ENCODE data around the gene SF3B5.
"Not testable (repeated sequence)": the region's sequence is repeated elsewhere in the genome, so short reads cannot be mapped to it uniquely, and the experiment has no call there.

SF3B5 gene

GRCh38 chr6:144104898-144105487 lies 9.6 kb upstream of the SF3B5 start:
- DNase-seq (ENCODE audit: low read depth) = no peak

- DNase-seq (ENCODE audit: low read depth) = no peak
These were observed 9.1 kb upstream of the SF3B5 start for GRCh38 chr6:144104488-144104887.

GRCh38 chr6:144103026-144103563 lies 7.7 kb upstream of the SF3B5 start:
- no peak for DNase-seq (ENCODE audit: low read depth)

- DNase-seq (ENCODE audit: low read depth) = no peak
These were observed 3.6 kb upstream of the SF3B5 start for GRCh38 chr6:144098993-144099392.

- DNase-seq (ENCODE audit: low read depth) = no peak
These were observed 641 bp downstream of the SF3B5 start for GRCh38 chr6:144094731-144095133.

GRCh38 chr6:144093658-144094057 lies 1.7 kb downstream of the SF3B5 start:
- no peak for DNase-seq (ENCODE audit: low read depth)

GRCh38 chr6:144093236-144093635 lies 2.1 kb downstream of the SF3B5 start:
- no peak for DNase-seq (ENCODE audit: low read depth)

- no peak for DNase-seq (ENCODE audit: low read depth)
These were observed 5.0 kb downstream of the SF3B5 start for GRCh38 chr6:144090384-144090783.

GRCh38 chr6:144087789-144088426 lies 7.5 kb downstream of the SF3B5 start:
- DNase-seq (ENCODE audit: low read depth) = no peak

GRCh38 chr6:144086959-144087358 lies 8.4 kb downstream of the SF3B5 start:
- no peak for DNase-seq (ENCODE audit: low read depth)

GRCh38 chr6:144083172-144083571 lies 12.2 kb downstream of the SF3B5 start:
- no peak for DNase-seq (ENCODE audit: low read depth)

GRCh38 chr6:144082412-144082811 lies 13.0 kb downstream of the SF3B5 start:
- not testable (repeated sequence) for DNase-seq (ENCODE audit: low read depth)

- no peak for DNase-seq (ENCODE audit: low read depth)
These were observed 17.5 kb downstream of the SF3B5 start for GRCh38 chr6:144077871-144078270.

- DNase-seq (ENCODE audit: low read depth) = no peak
These were observed 19.5 kb downstream of the SF3B5 start for GRCh38 chr6:144075875-144076274.

- no peak for DNase-seq (ENCODE audit: low read depth)
These were observed 20.2 kb downstream of the SF3B5 start for GRCh38 chr6:144075187-144075586.

- no peak for DNase-seq (ENCODE audit: low read depth)
These were observed 22.3 kb downstream of the SF3B5 start for GRCh38 chr6:144073024-144073423.

- no peak for DNase-seq (ENCODE audit: low read depth)
These were observed 25.9 kb downstream of the SF3B5 start for GRCh38 chr6:144069506-144069905.

GRCh38 chr6:144068794-144069193 lies 26.6 kb downstream of the SF3B5 start:
- no peak for DNase-seq (ENCODE audit: low read depth)

- peak; percentile 15 for DNase-seq (ENCODE audit: low read depth)
These were observed 28.5 kb downstream of the SF3B5 start for GRCh38 chr6:144066741-144067484.

- DNase-seq (ENCODE audit: low read depth) = no peak
These were observed 29.1 kb downstream of the SF3B5 start for GRCh38 chr6:144066255-144066654.

GRCh38 chr6:144065213-144065660 lies 30.1 kb downstream of the SF3B5 start:
- no peak for DNase-seq (ENCODE audit: low read depth)

GRCh38 chr6:144064402-144065212 lies 30.8 kb downstream of the SF3B5 start:
- peak; percentile 68 for DNase-seq (ENCODE audit: low read depth)

Measured in activated T-cell treated with anti-CD3 and anti-CD28 coated beads for 48 hours (primary cell).